Measurements from ENCODE around the gene MSANTD2.
A peak's percentile ranks its signal among the peaks of the same experiment; 100 is the strongest.

MSANTD2 gene

DNA sequence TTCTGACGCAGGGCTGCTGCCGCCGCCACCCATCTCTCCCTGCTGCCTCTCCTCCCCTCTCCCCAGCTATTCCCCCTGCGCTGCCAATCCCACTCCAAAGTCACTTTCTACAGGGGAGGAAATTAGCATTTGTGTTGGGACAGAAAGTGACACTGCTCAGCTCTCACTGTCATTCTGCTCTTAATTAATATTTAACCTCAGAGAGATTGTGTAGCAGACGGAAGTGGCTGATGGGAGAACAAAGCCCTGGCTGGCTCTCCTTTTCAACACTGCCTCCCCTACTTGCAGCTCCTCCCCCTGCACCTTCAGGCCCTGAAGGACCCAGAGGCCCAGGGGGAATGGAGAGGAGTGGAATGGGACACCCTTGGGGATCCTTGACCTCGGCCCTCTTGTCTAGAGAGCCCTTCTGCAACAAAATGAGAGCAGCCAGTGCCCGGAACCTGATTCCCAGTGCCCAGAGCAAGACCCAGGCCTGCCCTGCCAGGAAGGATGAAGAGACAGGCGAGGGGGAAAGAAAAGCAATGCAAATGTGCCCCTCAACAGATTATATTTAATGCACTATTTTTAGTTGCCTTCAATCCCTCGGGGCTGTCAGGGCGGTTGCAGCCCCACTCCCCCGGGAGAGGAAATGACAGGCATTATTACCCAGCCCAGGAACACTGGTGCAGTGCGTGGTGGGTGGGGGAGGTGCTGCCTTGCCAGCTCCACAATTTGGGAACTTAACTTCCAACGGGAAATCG lies 75.1 kb downstream of the MSANTD2 start:
- Mint-ChIP-seq H3K9me3 (ENCODE audit: low read depth) (no peaks in the 10 kb centered on the region), H3K36me3 (no peaks in the 10 kb centered on the region), H3K4me3 (no peak overlapping the region), H3K27me3 (peaks cover 15% of the 10 kb centered on the region), H3K27ac (no peak overlapping the region), H3K4me1 (ENCODE audit: low read depth) (peaks cover 21% of the 10 kb centered on the region)

DNA sequence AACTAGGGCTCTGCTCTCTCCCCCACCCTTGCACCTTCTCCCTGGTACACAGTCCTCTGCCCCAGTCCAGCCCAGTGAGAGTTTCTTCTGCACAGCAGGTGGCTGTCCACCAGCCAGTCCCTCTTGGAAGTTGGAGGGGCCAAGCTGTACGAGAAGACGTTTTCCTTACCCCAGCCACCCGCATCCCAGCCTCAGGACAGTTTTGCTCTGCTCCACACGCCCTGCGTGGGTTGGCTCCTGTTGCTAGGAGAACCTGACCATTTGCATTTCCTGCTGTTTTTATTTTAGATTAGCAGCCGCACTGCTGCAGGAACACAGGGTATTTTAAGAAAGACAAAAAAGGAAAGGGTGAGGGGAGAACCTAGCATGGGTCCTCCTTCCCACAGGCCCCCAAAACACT lies 78.0 kb downstream of the MSANTD2 start:
- peaks cover 24% of the 10 kb centered on the region for H3K27me3 Mint-ChIP-seq
- H3K9me3 Mint-ChIP-seq (ENCODE audit: low read depth), result no peaks in the 10 kb centered on the region
- no peak overlapping the region for H3K4me3 Mint-ChIP-seq
- peaks cover 36% of the 10 kb centered on the region for H3K4me1 Mint-ChIP-seq (ENCODE audit: low read depth)
- no peak overlapping the region for H3K27ac Mint-ChIP-seq
- no peaks in the 10 kb centered on the region for H3K36me3 Mint-ChIP-seq

DNA sequence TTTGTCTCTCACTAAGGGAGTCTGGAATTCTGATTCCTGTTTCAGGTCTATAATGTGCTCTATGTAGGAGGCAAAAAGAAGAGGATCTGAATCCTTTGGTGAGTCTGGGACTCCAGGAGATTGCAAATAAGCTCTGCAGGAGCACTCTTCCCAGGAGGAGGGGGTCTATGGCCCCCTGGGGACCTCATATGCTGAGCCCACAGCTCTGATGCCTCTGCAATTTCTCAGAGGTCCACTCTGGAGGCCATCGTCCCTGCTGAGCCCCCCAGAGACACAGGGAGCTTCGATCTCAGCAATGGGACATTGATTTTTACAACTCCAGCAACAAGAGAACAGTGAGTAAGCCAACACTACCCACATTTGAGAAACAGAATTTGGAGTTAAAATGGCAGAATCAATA lies 80.7 kb downstream of the MSANTD2 start:
- peaks cover 8% of the 10 kb centered on the region for H3K36me3 Mint-ChIP-seq
- no peak overlapping the region for H3K27ac Mint-ChIP-seq
- H3K4me3 Mint-ChIP-seq, result no peak overlapping the region
- no peaks in the 10 kb centered on the region for H3K9me3 Mint-ChIP-seq (ENCODE audit: low read depth)
- peaks cover 29% of the 10 kb centered on the region for H3K4me1 Mint-ChIP-seq (ENCODE audit: low read depth)
- H3K27me3 Mint-ChIP-seq, result peaks cover 30% of the 10 kb centered on the region

DNA sequence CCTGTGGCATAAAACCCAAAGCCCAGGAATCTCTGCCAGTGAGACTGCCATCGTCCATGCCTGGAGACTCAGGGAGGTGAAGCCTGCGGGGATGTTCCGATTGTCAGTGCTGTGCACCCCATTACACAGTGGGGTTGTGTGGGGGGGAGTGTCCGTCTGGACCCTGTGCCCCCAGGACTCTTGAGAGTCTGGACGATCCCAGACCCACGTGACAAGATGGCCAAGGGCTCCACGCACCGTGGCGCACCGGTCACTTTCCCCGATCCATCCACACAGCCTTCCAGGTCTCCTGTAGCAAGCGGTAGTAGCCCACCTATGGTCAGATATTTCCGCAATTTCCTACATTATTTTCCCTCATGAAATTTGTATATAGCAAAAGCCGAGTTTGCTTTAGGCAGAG lies 81.4 kb downstream of the MSANTD2 start:
- H3K4me1 Mint-ChIP-seq (ENCODE audit: low read depth), result peaks cover 28% of the 10 kb centered on the region
- no peaks in the 10 kb centered on the region for H3K9me3 Mint-ChIP-seq (ENCODE audit: low read depth)
- H3K27me3 Mint-ChIP-seq, result peaks cover 31% of the 10 kb centered on the region

DNA sequence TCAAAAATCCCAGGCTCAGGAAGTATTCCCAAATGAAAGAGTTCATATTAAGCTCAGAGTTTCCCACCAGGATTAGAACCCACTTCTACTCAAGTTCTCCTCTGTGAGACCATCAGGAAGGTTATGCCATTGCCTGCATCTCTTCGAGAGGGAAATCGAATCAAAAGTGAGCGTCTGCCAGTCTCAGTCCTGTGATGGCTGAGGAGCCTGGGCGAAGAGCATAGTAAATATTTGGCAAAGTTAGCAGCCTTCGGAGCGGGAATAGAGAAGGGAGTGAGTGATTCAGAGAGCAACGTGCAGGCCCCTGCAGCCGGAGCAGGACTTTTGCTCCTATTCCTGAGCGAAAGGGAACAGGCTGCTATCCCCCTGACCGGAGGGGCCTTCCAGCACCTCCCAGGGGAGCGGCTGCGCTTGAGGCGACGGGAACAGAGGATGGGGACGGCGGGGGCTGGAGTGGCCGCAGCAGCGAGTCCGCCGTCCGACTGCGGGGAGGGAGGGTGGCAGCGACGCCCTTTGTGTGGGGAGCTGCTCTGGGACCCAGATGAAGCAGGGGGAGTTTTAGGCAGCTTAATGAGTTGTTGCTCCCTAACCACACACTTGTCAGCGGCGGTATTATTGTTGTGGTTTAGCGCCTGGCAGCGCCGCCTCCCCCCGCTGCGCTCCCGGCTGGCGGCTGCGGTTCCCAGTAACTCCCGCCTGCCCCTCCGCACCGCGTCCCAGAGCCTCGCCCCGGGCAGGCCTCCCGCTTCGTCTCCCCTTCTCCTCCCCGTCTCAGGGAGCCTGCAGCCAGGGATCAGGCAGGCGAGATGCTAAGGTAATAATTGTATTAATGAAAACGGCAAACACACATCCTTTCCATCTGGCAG lies 82.2 kb downstream of the MSANTD2 start:
- no peak overlapping the region for H3K27ac Mint-ChIP-seq
- H3K9me3 Mint-ChIP-seq (ENCODE audit: low read depth), result no peaks in the 10 kb centered on the region
- H3K36me3 Mint-ChIP-seq, result peaks cover 16% of the 10 kb centered on the region
- peaks cover 28% of the 10 kb centered on the region for H3K4me1 Mint-ChIP-seq (ENCODE audit: low read depth)
- H3K27me3 Mint-ChIP-seq, result peaks cover 33% of the 10 kb centered on the region
- H3K4me3 Mint-ChIP-seq, result peak overlapping the region; percentile 86

More for the DNA sequence above, 81.4 kb downstream of the MSANTD2 start:
- Mint-ChIP-seq H3K27ac (no peak overlapping the region), H3K4me3 (peak overlapping the region; percentile 64), H3K36me3 (peaks cover 13% of the 10 kb centered on the region)

DNA sequence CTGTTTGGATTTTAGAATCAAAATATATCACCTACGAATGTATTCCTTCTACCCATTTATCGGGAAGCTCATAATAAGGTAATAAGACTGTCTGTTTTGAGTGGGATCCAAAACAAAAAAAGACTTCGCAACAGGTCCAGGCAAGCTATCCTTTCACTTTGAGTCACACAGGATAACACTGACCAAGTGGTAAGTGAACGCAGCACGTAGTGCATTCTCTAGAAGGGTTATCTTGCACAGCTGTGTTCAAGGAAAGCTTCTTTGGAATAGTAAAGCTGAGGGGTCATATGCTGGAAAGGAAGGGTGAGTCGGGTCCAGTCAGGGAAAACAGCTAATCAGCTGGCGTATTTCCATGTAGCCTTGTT lies 82.8 kb downstream of the MSANTD2 start:
- Mint-ChIP-seq H3K27me3 (peaks cover 30% of the 10 kb centered on the region), H3K4me1 (ENCODE audit: low read depth) (peaks cover 23% of the 10 kb centered on the region), H3K4me3 (peak overlapping the region; percentile 86), H3K9me3 (ENCODE audit: low read depth) (no peaks in the 10 kb centered on the region), H3K36me3 (peaks cover 16% of the 10 kb centered on the region), H3K27ac (no peak overlapping the region)

DNA sequence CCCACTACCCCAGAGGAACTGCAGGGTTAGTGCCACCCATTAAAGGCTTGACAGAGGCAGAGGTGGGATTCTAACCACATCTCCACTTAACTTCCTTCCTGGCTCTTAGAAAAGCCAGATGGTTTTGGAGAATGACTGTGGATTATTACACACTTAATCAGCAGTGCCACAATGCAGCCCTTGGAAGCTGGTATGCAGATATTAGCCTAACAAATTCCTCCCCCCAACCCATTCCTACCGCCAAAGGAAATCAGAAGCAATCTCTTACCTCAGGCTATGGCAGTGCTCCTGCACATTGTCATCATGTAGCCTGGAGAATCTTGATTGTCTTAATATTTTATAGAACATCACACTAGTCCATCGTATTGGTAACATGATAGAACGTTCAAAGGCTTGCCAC lies 83.6 kb downstream of the MSANTD2 start:
- Mint-ChIP-seq H3K9me3 (ENCODE audit: low read depth) (no peaks in the 10 kb centered on the region), H3K27ac (no peak overlapping the region), H3K4me1 (ENCODE audit: low read depth) (peaks cover 17% of the 10 kb centered on the region), H3K4me3 (peak overlapping the region; percentile 14), H3K36me3 (peaks cover 18% of the 10 kb centered on the region), H3K27me3 (peaks cover 30% of the 10 kb centered on the region)

Measured in activated naive CD8-positive, alpha-beta T cell (primary cell).